Measurements from ENCODE around the gene CSTF1.

CSTF1 gene

GRCh38 chr20:56449459-56449858 is 57.0 kb downstream of the CSTF1 start:
- DNase-seq (ENCODE audit: low read depth in 1 of 2, low spot score in 1 of 2) = no peak

GRCh38 chr20:56451056-56451765 is 58.8 kb downstream of the CSTF1 start:
- DNase-seq (ENCODE audit: low read depth in 1 of 2, low spot score in 1 of 2) = no peak

GRCh38 chr20:56453352-56453751 is 60.9 kb downstream of the CSTF1 start:
- no peak for DNase-seq (ENCODE audit: low read depth in 1 of 2, low spot score in 1 of 2)

GRCh38 chr20:56454754-56455153 is 62.3 kb downstream of the CSTF1 start:
- DNase-seq (ENCODE audit: low read depth in 1 of 2, low spot score in 1 of 2) = no peak
